Measurements from ENCODE around the gene NIM1K.

Gene NIM1K

DNA sequence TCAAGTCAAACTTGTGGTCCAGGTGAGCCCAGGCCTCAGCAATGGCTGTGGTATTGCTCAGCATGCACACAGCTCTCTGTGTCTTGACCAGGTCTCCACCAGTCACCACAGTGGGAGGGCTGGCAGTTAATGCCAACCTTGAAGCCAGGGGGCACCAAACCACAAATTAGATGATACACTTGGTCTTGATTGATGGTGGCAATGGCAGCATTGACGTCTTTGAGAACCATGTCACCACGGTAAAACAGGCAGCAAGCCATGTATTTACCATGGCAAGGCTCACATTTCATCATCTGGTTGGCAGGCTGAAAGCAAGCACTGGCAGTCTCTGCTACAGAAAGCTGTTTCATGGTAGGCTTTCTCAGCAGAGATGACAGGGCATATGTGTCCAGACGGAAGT, 40.0 kb downstream of the NIM1K start:
- Histone ChIP-seq H3K4me1 (ENCODE audit: control insufficient read depth in 1 of 2, insufficient read depth in 2 of 2, low read length in 2 of 2) (no peaks in the 10 kb centered on the region), H3K4me3 (ENCODE audit: low read depth in 1 of 2, low read length in 2 of 2) (no peak overlapping the region), H3K27me3 (ENCODE audit: low read depth, low read length) (no peaks in the 10 kb centered on the region), H3K9me3 (ENCODE audit: control insufficient read depth in 1 of 2, low read length in 2 of 2) (no peaks in the 10 kb centered on the region), H3K27ac (ENCODE audit: low read length) (no peak overlapping the region), H3K36me3 (ENCODE audit: control insufficient read depth in 1 of 2, insufficient read depth in 2 of 2, low read length in 2 of 2) (no peaks in the 10 kb centered on the region)

DNA sequence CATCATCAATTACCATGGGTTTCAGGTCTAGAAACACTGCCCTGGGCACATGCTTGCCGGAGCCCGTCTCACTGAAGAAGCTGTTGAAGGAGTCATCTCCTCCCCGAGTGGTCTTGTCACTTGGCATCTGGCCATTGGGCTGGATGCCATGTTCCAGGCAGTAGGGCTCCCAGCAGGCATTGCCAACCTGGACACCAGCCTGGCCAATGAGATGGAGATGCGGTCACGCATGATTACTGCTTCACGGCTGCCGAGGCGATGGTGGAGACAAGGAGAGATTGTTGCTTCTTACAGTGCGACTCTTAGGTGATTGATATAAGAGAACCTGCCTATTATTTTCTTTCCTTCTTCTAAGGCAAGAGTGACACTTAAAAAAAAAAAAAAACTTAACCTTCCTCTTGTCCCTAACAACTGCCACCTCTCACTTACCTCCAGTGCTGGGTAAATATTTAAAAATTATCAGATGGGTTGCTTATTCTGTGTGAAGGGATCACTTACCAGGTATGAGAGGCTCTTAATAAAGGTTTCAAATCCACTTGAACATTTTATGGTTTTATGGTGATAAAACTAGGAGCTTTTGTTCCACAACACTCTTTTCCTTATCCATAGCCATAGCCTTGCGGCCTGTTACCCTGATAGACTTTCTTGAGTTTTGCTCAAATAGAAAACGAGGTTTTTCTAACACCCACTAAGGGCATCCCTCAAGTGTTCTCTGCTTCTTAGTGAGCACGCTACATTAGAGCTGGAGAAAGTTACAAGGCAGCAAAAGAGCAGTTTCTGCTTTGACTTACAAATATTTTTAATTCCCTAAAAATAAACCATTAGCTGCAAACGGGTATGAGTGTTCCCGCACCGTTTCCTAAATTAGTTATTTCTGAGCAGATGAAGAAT, 41.2 kb downstream of the NIM1K start:
- no peaks in the 10 kb centered on the region for H3K36me3 ChIP-seq (ENCODE audit: control insufficient read depth in 1 of 2, insufficient read depth in 2 of 2, low read length in 2 of 2)
- H3K27me3 ChIP-seq (ENCODE audit: low read depth, low read length): no peaks in the 10 kb centered on the region
- no peak overlapping the region for H3K27ac ChIP-seq (ENCODE audit: low read length)
- no peak overlapping the region for H3K4me3 ChIP-seq (ENCODE audit: low read depth in 1 of 2, low read length in 2 of 2)
- no peaks in the 10 kb centered on the region for H3K9me3 ChIP-seq (ENCODE audit: control insufficient read depth in 1 of 2, low read length in 2 of 2)
- no peaks in the 10 kb centered on the region for H3K4me1 ChIP-seq (ENCODE audit: control insufficient read depth in 1 of 2, insufficient read depth in 2 of 2, low read length in 2 of 2)

DNA sequence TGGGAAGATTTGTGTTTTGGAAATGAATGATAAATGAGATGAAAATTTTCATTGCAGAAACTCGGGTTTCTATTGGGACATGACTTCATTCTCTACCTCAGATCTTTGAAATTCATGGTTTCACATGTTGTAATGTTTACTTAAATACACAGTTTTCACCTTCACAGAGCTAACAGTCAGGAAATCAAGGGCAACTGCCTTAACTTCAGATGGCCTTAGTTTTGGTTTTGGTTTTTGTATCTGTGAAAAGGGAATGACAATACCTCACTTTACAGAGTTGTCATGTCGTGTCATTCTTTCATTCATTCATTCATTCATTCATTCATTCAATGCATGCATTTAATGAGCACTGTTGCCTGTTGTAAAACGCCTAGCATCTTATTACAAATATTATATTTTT, 41.9 kb downstream of the NIM1K start:
- Histone ChIP-seq H3K36me3 (ENCODE audit: control insufficient read depth in 1 of 2, insufficient read depth in 2 of 2, low read length in 2 of 2) (no peaks in the 10 kb centered on the region), H3K27ac (ENCODE audit: low read length) (no peak overlapping the region), H3K4me1 (ENCODE audit: control insufficient read depth in 1 of 2, insufficient read depth in 2 of 2, low read length in 2 of 2) (no peaks in the 10 kb centered on the region), H3K9me3 (ENCODE audit: control insufficient read depth in 1 of 2, low read length in 2 of 2) (no peaks in the 10 kb centered on the region), H3K27me3 (ENCODE audit: low read depth, low read length) (no peaks in the 10 kb centered on the region), H3K4me3 (ENCODE audit: low read depth in 1 of 2, low read length in 2 of 2) (no peak overlapping the region)

- Histone ChIP-seq H3K27me3 (ENCODE audit: low read depth, low read length) (no peaks in the 10 kb centered on the region), H3K27ac (ENCODE audit: low read length) (no peak overlapping the region), H3K4me3 (ENCODE audit: low read depth in 1 of 2, low read length in 2 of 2) (no peak overlapping the region), H3K9me3 (ENCODE audit: control insufficient read depth in 1 of 2, low read length in 2 of 2) (no peaks in the 10 kb centered on the region), H3K36me3 (ENCODE audit: control insufficient read depth in 1 of 2, insufficient read depth in 2 of 2, low read length in 2 of 2) (no peaks in the 10 kb centered on the region), H3K4me1 (ENCODE audit: control insufficient read depth in 1 of 2, insufficient read depth in 2 of 2, low read length in 2 of 2) (no peaks in the 10 kb centered on the region)
These were observed 44.8 kb downstream of the NIM1K start for GRCh38 chr5:43236653-43237355.

DNA sequence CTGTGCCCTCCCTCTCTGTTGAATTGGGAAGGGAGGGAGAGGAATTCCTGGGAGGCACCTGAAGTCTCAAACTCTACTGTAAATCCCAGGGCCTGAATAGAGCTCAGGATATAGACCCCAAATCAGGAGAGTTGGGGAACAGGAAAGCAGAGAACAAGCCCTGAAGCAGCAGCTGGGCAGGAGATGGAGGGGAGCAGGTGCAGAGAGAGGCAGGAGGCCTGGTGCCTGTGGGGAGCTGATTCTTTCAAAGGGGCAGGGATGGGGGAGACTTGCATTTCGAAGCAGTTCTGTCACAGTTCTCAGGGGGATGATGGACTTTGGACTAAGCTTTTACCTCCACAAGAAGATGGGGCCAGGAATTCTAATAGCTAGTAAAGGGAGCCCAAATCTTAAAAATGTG, 50.2 kb downstream of the NIM1K start:
- no peaks in the 10 kb centered on the region for H3K9me3 ChIP-seq (ENCODE audit: control insufficient read depth in 1 of 2, low read length in 2 of 2)
- H3K4me3 ChIP-seq (ENCODE audit: low read depth in 1 of 2, low read length in 2 of 2): no peak overlapping the region
- peaks cover 0 to 5% of the 10 kb centered on the region in 2 donors for H3K36me3 ChIP-seq (ENCODE audit: control insufficient read depth in 1 of 2, insufficient read depth in 2 of 2, low read length in 2 of 2)
- no peaks in the 10 kb centered on the region for H3K27me3 ChIP-seq (ENCODE audit: low read depth, low read length)
- no peak overlapping the region for H3K27ac ChIP-seq (ENCODE audit: low read length)
- H3K4me1 ChIP-seq (ENCODE audit: control insufficient read depth in 1 of 2, insufficient read depth in 2 of 2, low read length in 2 of 2): no peaks in the 10 kb centered on the region

- Histone ChIP-seq H3K9me3 (ENCODE audit: control insufficient read depth in 1 of 2, low read length in 2 of 2) (no peaks in the 10 kb centered on the region), H3K27ac (ENCODE audit: low read length) (no peak overlapping the region), H3K4me1 (ENCODE audit: control insufficient read depth in 1 of 2, insufficient read depth in 2 of 2, low read length in 2 of 2) (no peaks in the 10 kb centered on the region), H3K4me3 (ENCODE audit: low read depth in 1 of 2, low read length in 2 of 2) (no peak overlapping the region), H3K27me3 (ENCODE audit: low read depth, low read length) (no peaks in the 10 kb centered on the region), H3K36me3 (ENCODE audit: control insufficient read depth in 1 of 2, insufficient read depth in 2 of 2, low read length in 2 of 2) (peaks cover 0 to 5% of the 10 kb centered on the region in 2 donors)
These were observed 51.2 kb downstream of the NIM1K start for GRCh38 chr5:43243270-43243669.

DNA sequence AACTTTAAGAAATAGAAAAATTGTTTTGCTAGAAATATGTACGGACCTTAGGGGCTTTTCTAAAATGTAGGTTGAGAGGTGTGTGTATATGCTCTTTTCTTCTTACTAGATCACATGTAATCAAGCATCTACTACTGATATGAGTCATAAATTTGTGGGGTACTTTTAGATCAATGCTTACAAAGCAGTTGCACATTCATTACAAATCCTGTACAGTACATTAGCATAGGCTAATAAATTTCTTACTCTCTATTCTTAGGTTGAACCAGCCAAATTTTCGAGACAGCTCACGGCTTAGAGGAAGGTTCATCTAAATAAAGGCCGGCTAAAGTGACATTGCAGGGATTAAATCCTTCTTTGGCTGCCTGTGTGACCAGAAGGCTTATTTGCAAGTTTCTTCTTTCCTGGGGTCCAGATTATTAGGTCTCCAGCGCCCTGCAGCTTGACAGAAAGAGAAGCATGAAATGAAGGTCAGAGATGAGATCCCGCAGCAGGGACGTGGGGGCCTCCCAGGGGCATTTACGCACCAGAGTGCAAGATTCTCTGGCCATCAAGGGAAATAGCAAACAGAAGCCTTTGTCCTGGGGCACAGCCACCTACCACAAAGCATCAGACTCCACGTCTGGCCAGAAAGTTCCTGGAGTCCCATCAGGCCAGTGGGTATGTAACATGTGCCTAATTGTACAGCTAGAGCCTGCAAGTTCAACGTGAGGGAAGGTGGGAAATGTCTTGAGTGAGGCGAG, 53.0 kb downstream of the NIM1K start:
- Histone ChIP-seq H3K9me3 (ENCODE audit: control insufficient read depth in 1 of 2, low read length in 2 of 2) (no peaks in the 10 kb centered on the region), H3K27me3 (ENCODE audit: low read depth, low read length) (no peaks in the 10 kb centered on the region), H3K4me3 (ENCODE audit: low read depth in 1 of 2, low read length in 2 of 2) (no peak overlapping the region), H3K4me1 (ENCODE audit: control insufficient read depth in 1 of 2, insufficient read depth in 2 of 2, low read length in 2 of 2) (no peaks in the 10 kb centered on the region), H3K36me3 (ENCODE audit: control insufficient read depth in 1 of 2, insufficient read depth in 2 of 2, low read length in 2 of 2) (peaks cover 0 to 5% of the 10 kb centered on the region in 2 donors), H3K27ac (ENCODE audit: low read length) (no peak overlapping the region)

- Histone ChIP-seq H3K9me3 (ENCODE audit: control insufficient read depth in 1 of 2, low read length in 2 of 2) (no peaks in the 10 kb centered on the region), H3K4me1 (ENCODE audit: control insufficient read depth in 1 of 2, insufficient read depth in 2 of 2, low read length in 2 of 2) (no peaks in the 10 kb centered on the region), H3K4me3 (ENCODE audit: low read depth in 1 of 2, low read length in 2 of 2) (no peak overlapping the region), H3K27ac (ENCODE audit: low read length) (no peak overlapping the region), H3K36me3 (ENCODE audit: control insufficient read depth in 1 of 2, insufficient read depth in 2 of 2, low read length in 2 of 2) (peaks cover 0 to 5% of the 10 kb centered on the region in 2 donors), H3K27me3 (ENCODE audit: low read depth, low read length) (no peaks in the 10 kb centered on the region)
These were observed 53.8 kb downstream of the NIM1K start for GRCh38 chr5:43245724-43246385.

DNA sequence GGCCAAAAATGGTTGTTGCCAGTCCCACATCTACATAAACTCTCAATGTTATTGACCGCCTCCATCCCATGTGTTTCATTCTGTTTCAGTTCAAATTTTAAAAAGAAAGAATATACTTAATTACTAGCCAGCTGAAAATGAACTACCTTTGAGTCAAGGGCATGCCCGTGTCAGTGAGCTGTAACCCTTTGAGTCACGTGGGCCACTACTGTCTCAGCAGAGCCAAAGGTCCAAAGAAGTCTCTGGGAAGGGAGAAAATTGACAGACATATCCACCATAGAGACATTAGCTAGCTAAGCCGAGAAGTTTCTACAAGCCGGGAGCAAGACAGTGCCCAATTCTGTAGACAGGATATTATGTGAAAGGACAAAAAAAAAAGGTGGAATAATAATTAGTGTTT, 59.7 kb downstream of the NIM1K start:
- no peak overlapping the region for H3K4me3 ChIP-seq (ENCODE audit: low read depth in 1 of 2, low read length in 2 of 2)

GRCh38 chr5:43255704-43256103, 63.7 kb downstream of the NIM1K start:
- no peak overlapping the region for H3K4me3 ChIP-seq (ENCODE audit: low read depth in 1 of 2, low read length in 2 of 2)
- no peaks in the 10 kb centered on the region for H3K9me3 ChIP-seq (ENCODE audit: control insufficient read depth in 1 of 2, low read length in 2 of 2)
- no peaks in the 10 kb centered on the region for H3K27me3 ChIP-seq (ENCODE audit: low read depth, low read length)
- H3K4me1 ChIP-seq (ENCODE audit: control insufficient read depth in 1 of 2, insufficient read depth in 2 of 2, low read length in 2 of 2): no peaks in the 10 kb centered on the region
- no peaks in the 10 kb centered on the region for H3K36me3 ChIP-seq (ENCODE audit: control insufficient read depth in 1 of 2, insufficient read depth in 2 of 2, low read length in 2 of 2)
- no peak overlapping the region for H3K27ac ChIP-seq (ENCODE audit: low read length)

More for the DNA sequence above, 59.7 kb downstream of the NIM1K start:
- Histone ChIP-seq H3K27ac (ENCODE audit: low read length) (no peak overlapping the region), H3K27me3 (ENCODE audit: low read depth, low read length) (no peaks in the 10 kb centered on the region), H3K36me3 (ENCODE audit: control insufficient read depth in 1 of 2, insufficient read depth in 2 of 2, low read length in 2 of 2) (no peaks in the 10 kb centered on the region), H3K9me3 (ENCODE audit: control insufficient read depth in 1 of 2, low read length in 2 of 2) (no peaks in the 10 kb centered on the region), H3K4me1 (ENCODE audit: control insufficient read depth in 1 of 2, insufficient read depth in 2 of 2, low read length in 2 of 2) (no peaks in the 10 kb centered on the region)
